Mononuclear cell (primary cell): ENCODE results near the gene MARCHF5. TPM values are rescaled to one million over a fixed set of nuclear protein-coding genes. Genes with fewer than 3 reads are reported as not detected.

Experiments
- H3K27me3 ChIP-seq: 2 replicates; pipeline ENCODE4 v1.6.0; 2011; ENCODE audit warnings: low read length, control low read depth; ENCODE audit not compliant: insufficient read depth
- H3K4me1 ChIP-seq: 2 replicates; pipeline ENCODE4 v1.5.1; 2011; ENCODE audit warnings: mild to moderate bottlenecking, low read length, control low read depth; ENCODE audit not compliant: insufficient read depth
- H3K4me3 ChIP-seq: 2 replicates; pipeline ENCODE4 v1.5.1; 2011; ENCODE audit warnings: mild to moderate bottlenecking, low read length, moderate library complexity
- H3K9me3 ChIP-seq: 2 replicates; pipeline ENCODE4 v1.5.1; 2011; ENCODE audit warnings: low read depth, mild to moderate bottlenecking, control low read depth, low read length
- total RNA-seq: library from RNA; depleted of rRNA; stranded (reverse); fragments of >200 nt; gene quantifications from one replicate; pipeline ENCODE4 v1.2.3, GENCODE V29; 2012

MARCHF5 gene, protein sequence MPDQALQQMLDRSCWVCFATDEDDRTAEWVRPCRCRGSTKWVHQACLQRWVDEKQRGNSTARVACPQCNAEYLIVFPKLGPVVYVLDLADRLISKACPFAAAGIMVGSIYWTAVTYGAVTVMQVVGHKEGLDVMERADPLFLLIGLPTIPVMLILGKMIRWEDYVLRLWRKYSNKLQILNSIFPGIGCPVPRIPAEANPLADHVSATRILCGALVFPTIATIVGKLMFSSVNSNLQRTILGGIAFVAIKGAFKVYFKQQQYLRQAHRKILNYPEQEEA
- total RNA-seq: 24.1 TPM

DNA sequence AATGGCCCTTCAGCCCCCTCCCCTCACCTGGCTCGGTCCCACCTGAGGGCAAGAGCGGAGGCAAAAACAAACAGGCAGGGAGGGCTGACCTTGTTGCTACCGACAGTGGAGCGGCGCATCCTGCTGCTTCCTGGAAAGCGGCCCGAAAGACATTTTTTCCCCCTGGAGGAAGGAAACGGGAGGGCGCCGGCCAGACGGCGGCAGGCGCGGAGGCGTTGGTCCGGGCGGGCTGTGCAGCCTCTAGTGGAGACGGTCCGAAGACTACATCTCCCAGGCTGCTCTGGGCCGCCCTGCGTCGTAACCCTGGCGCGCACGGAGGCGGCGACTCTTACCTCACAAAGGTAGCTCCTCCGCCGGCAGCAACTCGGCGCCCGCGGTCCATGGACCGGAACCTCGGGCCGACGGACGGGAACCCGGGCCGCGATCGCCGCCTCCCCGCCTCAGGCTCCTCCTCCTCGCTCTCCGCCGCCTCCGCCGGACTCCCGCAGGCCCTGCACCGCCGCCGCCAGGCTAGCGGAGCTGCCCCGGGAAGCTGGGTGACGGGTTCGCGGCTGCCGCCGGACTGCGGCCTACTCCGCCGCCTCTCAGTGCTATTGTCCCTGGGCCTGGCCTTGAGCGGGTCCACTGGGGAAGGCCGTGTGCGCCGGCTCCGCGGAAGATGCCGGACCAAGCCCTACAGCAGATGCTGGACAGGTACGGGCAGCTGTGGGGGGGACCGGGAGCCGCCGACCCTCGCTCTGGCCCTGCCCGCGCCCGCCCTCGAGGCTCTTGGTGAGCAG, at the start of gene MARCHF5, which contains the start of gene CPEB3:
TSS of gene MARCHF5 (plus strand) at position 331 of the 779 bp plus-strand sequence. CDS start at position 659, 328 bp downstream.
TSS of gene CPEB3 (minus strand) at position 242 of the 779 bp plus-strand sequence. CDS start 50,728 bp downstream, outside the sequence.
- H3K4me1 ChIP-seq: peaks cover 28% of the 10 kb centered on the region
- peak within 1 kb of the TSS; percentile 97 for H3K4me3 ChIP-seq
- no peaks in the 10 kb centered on the region for H3K9me3 ChIP-seq
- no peaks in the 10 kb centered on the region for H3K27me3 ChIP-seq

GRCh38 chr10:92241501-92241900, 49.5 kb upstream of the MARCHF5 start:
- Histone ChIP-seq H3K9me3 (no peaks in the 10 kb centered on the region), H3K4me3 (no peak overlapping the region), H3K4me1 (peaks cover 41% of the 10 kb centered on the region), H3K27me3 (no peaks in the 10 kb centered on the region)

DNA sequence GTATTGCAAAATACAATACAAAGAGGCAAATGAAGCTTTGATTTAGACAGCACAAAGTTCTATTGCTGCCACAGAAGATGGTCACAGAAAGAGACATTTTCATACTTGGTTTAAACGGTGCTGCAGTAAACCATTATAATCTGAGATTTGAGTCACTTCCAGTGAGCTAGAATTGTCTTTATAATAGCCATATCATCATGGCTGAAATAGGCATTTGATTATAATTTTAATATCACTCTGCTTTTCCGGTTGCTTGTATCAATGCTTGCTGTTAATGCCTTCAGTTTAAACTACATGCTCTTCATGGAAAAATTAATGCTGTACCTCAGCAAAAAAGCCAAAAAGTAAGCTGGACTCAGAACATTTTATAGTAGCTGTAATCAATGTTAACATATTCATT, 48.6 kb upstream of the MARCHF5 start:
- no peak overlapping the region for H3K4me3 ChIP-seq
- no peaks in the 10 kb centered on the region for H3K27me3 ChIP-seq
- H3K4me1 ChIP-seq: peaks cover 36% of the 10 kb centered on the region
- H3K9me3 ChIP-seq: no peaks in the 10 kb centered on the region

DNA sequence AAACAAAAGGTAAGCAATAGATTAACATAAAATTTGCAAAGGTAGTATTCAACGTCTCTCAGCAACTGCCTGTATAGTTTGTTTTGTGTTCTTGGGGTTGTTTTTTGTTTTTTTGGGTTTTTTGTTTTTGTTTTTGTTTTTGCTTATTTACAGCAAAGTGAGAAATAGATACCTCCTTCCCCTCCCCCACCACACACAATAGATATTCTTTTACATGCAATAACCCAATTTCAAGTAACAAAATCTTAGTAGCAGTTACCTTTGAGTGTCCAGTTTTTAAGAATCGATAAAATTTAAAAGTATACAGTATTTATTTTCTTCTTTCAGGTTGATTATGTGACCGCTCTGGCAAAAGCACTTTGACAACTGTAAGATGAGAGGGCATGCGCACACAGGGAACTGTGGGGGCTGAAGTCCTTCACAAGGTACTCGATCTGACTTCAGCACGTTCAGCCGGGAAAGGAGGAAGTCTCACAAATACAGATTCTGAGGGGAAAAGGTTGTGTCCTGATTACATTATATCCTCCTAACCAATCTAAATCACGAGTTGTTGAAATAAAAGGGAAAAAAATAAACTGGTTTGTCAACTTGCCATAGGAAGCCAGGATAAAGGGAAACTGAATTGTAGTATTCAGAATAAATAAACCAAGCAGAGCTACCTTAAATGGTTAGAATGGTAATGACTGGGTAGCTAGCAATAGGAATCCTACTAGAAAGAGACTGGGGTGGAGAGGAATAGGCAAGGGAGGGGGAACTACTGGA, 47.9 kb upstream of the MARCHF5 start:
- Histone ChIP-seq H3K27me3 (no peaks in the 10 kb centered on the region), H3K4me3 (no peak overlapping the region), H3K9me3 (no peaks in the 10 kb centered on the region), H3K4me1 (peaks cover 29% of the 10 kb centered on the region)

- Histone ChIP-seq H3K9me3 (no peaks in the 10 kb centered on the region), H3K27me3 (no peaks in the 10 kb centered on the region), H3K4me1 (peaks cover 14% of the 10 kb centered on the region), H3K4me3 (no peak overlapping the region)
Observed at GRCh38 chr10:92244796-92245195, 46.2 kb upstream of the MARCHF5 start.

GRCh38 chr10:92248566-92248965, 42.4 kb upstream of the MARCHF5 start:
- H3K9me3 ChIP-seq: no peaks in the 10 kb centered on the region
- H3K4me1 ChIP-seq: peaks cover under 1% of the 10 kb centered on the region
- H3K27me3 ChIP-seq: no peaks in the 10 kb centered on the region
- H3K4me3 ChIP-seq: no peak overlapping the region

GRCh38 chr10:92263396-92263795, 27.6 kb upstream of the MARCHF5 start:
- Histone ChIP-seq H3K27me3 (no peaks in the 10 kb centered on the region), H3K4me3 (no peak overlapping the region), H3K4me1 (peaks cover 2% of the 10 kb centered on the region), H3K9me3 (no peaks in the 10 kb centered on the region)

DNA sequence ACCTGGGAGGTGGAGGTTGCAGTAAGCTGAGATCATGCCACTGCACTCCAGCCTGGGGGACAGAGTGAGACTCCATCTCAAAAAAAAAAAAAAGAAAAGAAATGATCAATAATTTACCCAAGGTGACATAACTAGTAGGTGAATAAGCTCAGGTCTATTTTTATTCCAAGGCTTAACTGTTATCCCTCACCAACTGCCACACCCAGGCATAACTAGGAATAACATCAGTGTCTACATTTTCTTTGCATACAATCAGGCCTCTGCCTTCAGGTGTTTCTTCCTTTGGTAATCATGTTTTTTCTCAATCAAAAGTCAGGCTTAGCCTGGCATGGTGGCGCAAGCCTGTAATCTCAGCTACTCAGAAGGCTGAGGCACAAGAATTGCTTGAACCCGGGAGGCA, 26.7 kb upstream of the MARCHF5 start:
- Histone ChIP-seq H3K27me3 (no peaks in the 10 kb centered on the region), H3K9me3 (no peaks in the 10 kb centered on the region), H3K4me1 (peaks cover 9% of the 10 kb centered on the region), H3K4me3 (no peak overlapping the region)

- Histone ChIP-seq H3K4me3 (no peak overlapping the region), H3K4me1 (peaks cover 9% of the 10 kb centered on the region), H3K9me3 (no peaks in the 10 kb centered on the region), H3K27me3 (no peaks in the 10 kb centered on the region)
Observed at GRCh38 chr10:92265687-92266258, 25.2 kb upstream of the MARCHF5 start.

DNA sequence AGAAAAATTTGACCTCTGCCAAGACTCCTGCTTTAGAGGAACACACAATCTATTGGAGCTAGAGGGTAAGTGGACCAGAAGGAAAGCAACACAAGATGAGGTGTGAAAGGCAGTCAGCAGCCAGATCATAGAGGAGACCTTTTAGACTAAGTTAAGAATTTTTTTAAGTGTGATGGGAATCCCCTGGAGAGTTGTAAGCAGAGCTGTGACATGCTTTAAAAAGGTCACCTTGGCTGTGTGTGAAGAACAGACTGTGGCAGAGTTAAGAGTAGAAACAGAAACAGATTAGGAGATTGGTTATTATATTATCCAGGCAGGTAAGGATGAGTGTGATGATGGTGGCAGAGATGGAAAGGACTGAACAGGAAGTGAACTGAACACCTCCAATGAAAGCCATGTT, 23.6 kb upstream of the MARCHF5 start:
- H3K4me1 ChIP-seq: peaks cover 9% of the 10 kb centered on the region
- H3K9me3 ChIP-seq: no peaks in the 10 kb centered on the region
- no peak overlapping the region for H3K4me3 ChIP-seq
- H3K27me3 ChIP-seq: no peaks in the 10 kb centered on the region

- peaks cover 9% of the 10 kb centered on the region for H3K4me1 ChIP-seq
- no peak overlapping the region for H3K4me3 ChIP-seq
- H3K27me3 ChIP-seq: no peaks in the 10 kb centered on the region
- H3K9me3 ChIP-seq: no peaks in the 10 kb centered on the region
Observed at GRCh38 chr10:92268748-92269147, 22.2 kb upstream of the MARCHF5 start.

DNA sequence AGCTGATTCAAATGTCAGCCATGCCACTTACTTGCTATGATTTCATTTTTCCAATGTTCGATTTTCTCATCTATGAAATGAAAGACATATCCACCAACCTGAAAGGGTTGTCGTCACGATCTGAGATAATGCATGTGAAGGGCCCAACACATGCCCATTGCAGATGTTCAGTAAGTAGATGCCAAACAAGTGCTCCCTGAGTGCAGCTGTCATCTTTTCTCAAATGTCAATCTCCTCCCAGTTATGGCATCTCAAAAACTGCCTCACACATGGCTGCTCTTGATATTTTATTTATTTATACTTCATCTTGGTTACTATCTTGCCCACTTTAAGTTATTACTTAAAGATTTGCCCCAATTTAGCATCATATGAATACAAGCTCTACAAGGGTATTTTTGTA, 16.9 kb upstream of the MARCHF5 start:
- peaks cover 3% of the 10 kb centered on the region for H3K4me1 ChIP-seq
- H3K27me3 ChIP-seq: no peaks in the 10 kb centered on the region
- no peaks in the 10 kb centered on the region for H3K9me3 ChIP-seq
- H3K4me3 ChIP-seq: no peak overlapping the region

DNA sequence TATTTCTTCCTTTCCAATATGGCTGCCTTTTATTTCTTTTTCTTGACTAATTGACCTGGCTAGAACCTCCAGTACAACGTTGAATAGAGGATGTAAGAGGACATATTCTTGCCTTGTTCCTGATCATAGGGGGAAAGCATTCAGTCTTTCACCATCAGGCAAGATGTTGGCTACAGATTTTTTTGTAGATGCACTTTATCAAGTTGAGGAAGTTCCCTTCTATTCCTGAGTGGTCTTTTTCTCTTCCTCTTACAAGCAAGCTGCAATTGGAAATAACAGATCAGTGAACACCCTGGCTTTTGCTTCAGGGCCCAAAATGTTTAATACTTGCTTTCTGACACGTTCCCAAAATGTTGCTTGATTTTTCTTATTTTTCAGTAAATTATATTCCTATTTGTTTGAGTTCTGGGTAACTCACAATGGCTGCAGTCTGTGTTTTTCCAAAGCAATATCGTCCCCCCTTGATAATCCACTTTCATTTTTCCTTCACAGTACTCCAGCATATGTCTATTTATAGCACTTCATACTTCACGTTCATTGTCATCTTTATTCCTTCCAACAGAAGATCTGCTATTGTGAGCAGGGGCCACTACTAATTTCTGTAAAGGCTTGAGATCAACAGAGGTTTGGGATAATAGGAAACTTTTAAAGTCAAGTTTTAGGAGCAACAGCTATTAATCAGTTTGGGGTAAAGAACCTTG, 11.8 kb upstream of the MARCHF5 start:
- Histone ChIP-seq H3K4me1 (peaks cover 9% of the 10 kb centered on the region), H3K9me3 (no peaks in the 10 kb centered on the region), H3K27me3 (no peaks in the 10 kb centered on the region), H3K4me3 (no peak overlapping the region)

DNA sequence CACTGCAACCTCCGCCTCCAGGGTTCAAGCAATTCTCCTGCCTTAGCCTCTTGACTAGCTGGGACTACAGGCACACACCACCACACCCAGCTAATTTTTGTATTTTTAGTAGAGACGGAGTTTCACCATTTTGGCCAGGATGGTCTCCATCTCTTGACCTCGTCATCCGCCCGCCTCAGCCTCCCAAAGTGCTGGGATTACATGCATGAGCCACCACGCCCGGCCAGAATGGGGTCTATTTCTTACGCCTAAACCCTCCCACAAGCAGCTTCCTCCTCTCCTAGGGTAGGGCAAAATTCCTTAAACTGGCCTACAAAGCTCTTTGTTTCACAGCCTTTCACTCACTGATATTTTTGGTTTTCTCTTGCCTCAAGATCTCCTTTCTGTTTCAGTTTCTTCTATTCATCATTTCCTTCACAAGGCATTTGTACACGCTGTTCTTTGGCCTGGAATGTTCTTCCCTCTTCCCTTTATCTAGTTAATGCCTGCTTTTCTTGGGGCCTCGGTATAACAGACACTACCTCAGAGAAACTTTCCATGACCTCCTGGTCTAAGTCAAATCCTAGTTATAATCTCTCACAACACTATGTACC, 6.8 kb upstream of the MARCHF5 start:
- Histone ChIP-seq H3K4me1 (peaks cover 9% of the 10 kb centered on the region), H3K27me3 (no peaks in the 10 kb centered on the region), H3K9me3 (no peaks in the 10 kb centered on the region), H3K4me3 (no peak overlapping the region)
